Kidney epithelial cell (primary cell): ENCODE results near the gene CYB5D1. TPM values are rescaled to one million over a fixed set of nuclear protein-coding genes. Genes with fewer than 3 reads are reported as not detected.

Experiments
- DNase-seq: peaks from one replicate; pipeline ENCODE4 v3.0.0-alpha.2; 2010; ENCODE audit warnings: low read depth
- H3K27me3 ChIP-seq: 2 replicates; pipeline ENCODE4 v1.6.0; 2011; ENCODE audit warnings: low read length; ENCODE audit not compliant: control insufficient read depth, insufficient read depth
- H3K36me3 ChIP-seq: 2 replicates; pipeline ENCODE4 v1.5.1; 2011; ENCODE audit warnings: low read length; ENCODE audit not compliant: control insufficient read depth, insufficient read depth
- H3K4me3 ChIP-seq: 2 replicates; pipeline ENCODE4 v1.5.1; 2011; ENCODE audit warnings: low read depth, mild to moderate bottlenecking, control low read depth, low read length
- CTCF ChIP-seq: IDR thresholded peaks from 2 replicates; pipeline ENCODE4 v1.5.1; 2011; ENCODE audit warnings: mild to moderate bottlenecking, moderate library complexity, low read length, control low read depth, inconsistent platforms; ENCODE audit not compliant: insufficient read depth, poor library complexity, severe bottlenecking
- total RNA-seq: library from RNA; depleted of rRNA; stranded (reverse); fragments of >200 nt; gene quantifications from 2 replicates; pipeline ENCODE4 v1.2.3, GENCODE V29; 2015

CYB5D1 gene
- total RNA-seq, 1 donor from 2014 or later: 7.4 TPM

GRCh38 chr17:7846765-7847661 lies 10.8 kb upstream of the CYB5D1 start:
- H3K27me3 ChIP-seq: no peaks in the 10 kb centered on the region

GRCh38 chr17:7848131-7848579 lies 9.6 kb upstream of the CYB5D1 start:
- H3K4me3 ChIP-seq: no peak overlapping the region
- no peaks in the 10 kb centered on the region for H3K27me3 ChIP-seq
- peaks cover 8% of the 10 kb centered on the region for H3K36me3 ChIP-seq
- DNase-seq: no peak
- no peak for TF ChIP-seq CTCF

More at GRCh38 chr17:7846765-7847661, 10.8 kb upstream of the CYB5D1 start:
- Histone ChIP-seq H3K36me3 (peaks cover 7% of the 10 kb centered on the region), H3K4me3 (no peak overlapping the region)
- TF ChIP-seq CTCF: no peak
- DNase-seq: no peak

DNA sequence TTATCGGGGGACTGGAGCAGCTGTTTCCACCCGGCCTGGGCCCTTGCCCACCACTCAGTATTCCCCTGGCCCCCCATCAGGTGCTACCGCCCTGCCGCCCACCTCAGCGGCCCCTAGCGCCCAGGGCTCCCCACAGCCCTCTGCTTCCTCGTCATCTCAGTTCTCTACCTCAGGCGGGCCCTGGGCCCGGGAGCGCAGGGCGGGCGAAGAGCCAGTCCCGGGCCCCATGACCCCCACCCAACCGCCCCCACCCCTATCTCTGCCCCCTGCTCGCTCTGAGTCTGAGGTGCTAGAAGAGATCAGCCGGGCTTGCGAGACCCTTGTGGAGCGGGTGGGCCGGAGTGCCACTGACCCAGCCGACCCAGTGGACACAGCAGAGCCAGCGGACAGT lies 9.1 kb upstream of the CYB5D1 start:
- H3K4me3 ChIP-seq: no peak overlapping the region
- no peak for TF ChIP-seq CTCF
- H3K36me3 ChIP-seq: peaks cover 8% of the 10 kb centered on the region
- H3K27me3 ChIP-seq: no peaks in the 10 kb centered on the region
- DNase-seq: no peak

GRCh38 chr17:7849130-7849750 lies 8.6 kb upstream of the CYB5D1 start:
- peaks cover 8% of the 10 kb centered on the region for H3K36me3 ChIP-seq
- TF ChIP-seq CTCF: no peak

DNA sequence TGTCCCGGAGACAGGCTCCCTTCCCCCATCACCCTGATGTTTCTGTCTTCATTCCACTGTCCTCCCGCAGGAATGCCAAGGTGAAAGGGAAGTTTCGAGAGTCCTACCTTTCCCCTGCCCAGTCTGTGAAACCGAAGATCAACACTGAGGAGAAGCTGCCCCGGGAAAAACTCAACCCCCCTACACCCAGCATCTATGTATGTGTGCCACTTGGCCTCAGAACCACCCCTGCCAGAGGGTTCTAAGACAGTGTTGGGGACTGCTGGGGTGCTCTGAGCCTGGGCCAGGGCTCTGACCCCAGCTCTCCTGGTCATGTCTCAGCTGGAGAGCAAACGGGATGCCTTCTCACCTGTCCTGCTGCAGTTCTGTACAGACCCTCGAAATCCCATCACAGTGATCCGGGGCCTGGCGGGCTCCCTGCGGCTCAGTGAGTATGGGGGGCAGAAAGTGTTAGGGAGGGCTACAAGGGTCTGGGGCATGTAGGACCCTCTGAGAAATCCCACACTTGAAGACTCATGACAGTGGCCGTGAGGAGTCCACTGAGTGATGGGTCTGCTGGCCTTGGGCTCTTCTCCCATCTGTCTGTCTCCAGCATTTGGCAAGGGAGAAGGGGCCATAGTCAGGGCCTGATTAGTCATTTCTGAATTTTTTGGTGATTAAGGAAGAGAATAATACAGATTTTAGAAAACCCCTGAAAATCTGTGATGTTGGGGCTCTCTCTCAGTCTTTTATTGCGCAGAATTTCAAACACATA lies 7.9 kb upstream of the CYB5D1 start:
- Histone ChIP-seq H3K4me3 (no peak overlapping the region), H3K27me3 (no peaks in the 10 kb centered on the region), H3K36me3 (peaks cover 8% of the 10 kb centered on the region)
- TF ChIP-seq CTCF: no peak
- no peak for DNase-seq

More at GRCh38 chr17:7849130-7849750, 8.6 kb upstream of the CYB5D1 start:
- no peaks in the 10 kb centered on the region for H3K27me3 ChIP-seq
- no peak for DNase-seq
- H3K4me3 ChIP-seq: no peak overlapping the region
